Lung (tissue), 12 donors: ENCODE results near the gene NCR2. TPM values are rescaled to one million over a fixed set of nuclear protein-coding genes. Genes with fewer than 3 reads are reported as not detected.
A peak's percentile ranks its signal among the peaks of the same experiment; 100 is the strongest.

Experiments
- ATAC-seq: fragments of 200-7000 bp; cut with Tn5 transposase; one replicate; pipeline ENCODE4 v1.9.1; 2020; ENCODE audit warnings: moderate number of reproducible peaks; ENCODE audit not compliant: insufficient read depth, low FRiP score
- DNase-seq, 3 donors: peaks; one replicate each; pipeline ENCODE4 v3.0.0-alpha.2; 2013 to 2017
- H3K27ac ChIP-seq, 2 donors: one replicate each; pipeline ENCODE4 v1.5.1; 2013; ENCODE audit warnings: mild to moderate bottlenecking in 2 of 2, moderate library complexity in 2 of 2, control low read depth in 1 of 2, inconsistent platforms in 1 of 2, low read depth in 1 of 2, low read length in 1 of 2
- H3K27me3 ChIP-seq, 3 donors: one replicate each; pipeline ENCODE4 v1.5.1; 2013; ENCODE audit warnings: low read length in 2 of 3; ENCODE audit not compliant: control insufficient read depth in 3 of 3, insufficient read depth in 3 of 3
- H3K36me3 ChIP-seq, 4 donors: one replicate each; pipeline ENCODE4 v1.5.1; 2013; ENCODE audit warnings: low read length in 4 of 4, mild to moderate bottlenecking in 1 of 4, moderate library complexity in 1 of 4; ENCODE audit not compliant: control insufficient read depth in 4 of 4, insufficient read depth in 4 of 4
- H3K4me1 ChIP-seq, 5 donors: one replicate each; pipeline ENCODE4 v1.5.1; 2013; ENCODE audit warnings: low read length in 5 of 5, mild to moderate bottlenecking in 2 of 5, moderate library complexity in 1 of 5; ENCODE audit not compliant: control insufficient read depth in 5 of 5, insufficient read depth in 5 of 5
- H3K4me3 ChIP-seq: one replicate; pipeline ENCODE4 v1.5.1; 2013; ENCODE audit warnings: mild to moderate bottlenecking, control low read depth, moderate library complexity
- H3K9ac ChIP-seq, 2 donors: one replicate each; pipeline ENCODE4 v1.5.1; 2013; ENCODE audit warnings: low read length in 2 of 2, control low read depth in 1 of 2; ENCODE audit not compliant: insufficient read depth in 1 of 2
- H3K9me3 ChIP-seq, 4 donors: one replicate each; pipeline ENCODE4 v1.5.1; 2013; ENCODE audit warnings: low read length in 3 of 4, mild to moderate bottlenecking in 1 of 4, moderate library complexity in 1 of 4; ENCODE audit not compliant: control insufficient read depth in 4 of 4, insufficient read depth in 3 of 4
- CTCF ChIP-seq: IDR thresholded peaks from 2 replicates; pipeline ENCODE4 v1.5.1; 2012; ENCODE audit warnings: mild to moderate bottlenecking; ENCODE audit errors: control extremely low read depth, extremely low read depth
- WGBS, 2 donors: extraction: QIAGEN DNeasy Blood & Tissue Kit; methylation state at CpG; one replicate each; pipeline ENCODE4 v1.1.7; 2013; 5-methylcytosine and 5-hydroxymethylcytosine counted together
- polyA plus RNA-seq, 2 donors: library from polyadenylated mRNA; stranded (reverse); fragments of 200-250 nt; gene quantifications; one replicate each; pipeline ENCODE4 v1.2.1, GENCODE V29; 2013
- total RNA-seq, 2 donors: library from RNA; depleted of rRNA in 1 of 2; stranded (reverse); fragments of >200 nt in 1 of 2; gene quantifications; one replicate each; pipeline ENCODE4 v1.2.1, GENCODE V29; 2014 to 2021
- donor health status: control.
- donor health status: control.
- donor health status: Bipolar disorder and iron deficiency.
- donor health status: healthy.
- donor health status: DM: yes; HTN: yes; CAD: no.

NCR2 gene
- total and polyA plus RNA-seq, 4 donors: not detected

- Histone ChIP-seq H3K4me3 (no peak overlapping the region), H3K27ac (no peak overlapping the region), H3K9ac (no peak overlapping the region), H3K9me3 (no peaks in the 10 kb centered on the region), H3K36me3 (no peaks in the 10 kb centered on the region), H3K27me3 (peaks cover 8 to 82% (median 69%) of the 10 kb centered on the region in 3 donors), H3K4me1 (peaks cover 5 to 51% (median 16%) of the 10 kb centered on the region in 5 donors)
- 6 to 8% methylated on average over 22 of the region's 22 CpGs for WGBS, 2 donors
- ATAC-seq: no peak
- TF ChIP-seq CTCF: no peak
- DNase-seq: no peak
Observed at GRCh38 chr6:41373627-41373918, 38.2 kb downstream of the NCR2 start.

DNA sequence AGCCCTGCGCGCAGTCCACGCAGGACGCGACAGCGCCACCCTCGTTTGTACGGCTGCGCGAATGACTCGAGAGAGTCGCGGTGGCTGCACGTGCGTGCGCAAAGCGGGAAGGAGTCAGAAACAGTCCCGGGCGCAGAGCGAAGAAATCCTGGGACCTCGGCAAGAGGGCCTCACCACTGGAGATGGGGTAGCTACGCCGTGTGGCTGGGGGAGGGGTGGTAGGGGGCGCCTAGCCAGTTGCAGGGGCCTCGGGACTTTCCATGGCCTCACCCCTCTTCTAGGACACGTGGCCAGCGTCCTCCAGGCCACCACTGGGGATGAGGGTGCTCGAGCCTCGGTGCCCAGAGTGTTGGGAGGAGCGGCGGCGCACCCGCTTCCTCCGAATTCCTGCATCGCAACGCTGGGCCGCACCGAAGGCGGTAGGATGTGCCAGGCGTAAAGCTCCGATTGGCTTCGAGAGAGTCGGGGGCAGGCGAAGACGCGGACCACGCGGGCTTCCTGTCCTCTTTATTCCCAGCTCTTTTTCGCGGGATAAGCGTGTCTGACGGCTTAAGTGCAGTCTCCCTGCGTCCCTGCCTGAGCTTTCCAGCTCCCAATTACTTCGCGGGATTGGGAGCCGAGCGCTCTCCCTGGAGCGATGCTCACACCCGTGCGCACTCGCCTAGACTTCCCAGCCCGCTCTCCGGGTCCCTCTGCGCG lies 38.7 kb downstream of the NCR2 start:
- Histone ChIP-seq H3K27me3 (peaks cover 8 to 83% (median 68%) of the 10 kb centered on the region in 3 donors), H3K9me3 (no peaks in the 10 kb centered on the region), H3K27ac (no peak overlapping the region), H3K4me3 (no peak overlapping the region), H3K9ac (no peak overlapping the region), H3K4me1 (peaks cover 5 to 49% (median 16%) of the 10 kb centered on the region in 5 donors), H3K36me3 (no peaks in the 10 kb centered on the region)
- DNase-seq (peak; percentile 37 to 39 (median 37)), ATAC-seq (no peak)
- TF ChIP-seq CTCF: no peak
- 5 to 8% methylated on average over 65 of the region's 65 CpGs for WGBS, 2 donors

GRCh38 chr6:41374618-41375590 lies 39.5 kb downstream of the NCR2 start:
- Histone ChIP-seq H3K36me3 (no peaks in the 10 kb centered on the region), H3K9me3 (no peaks in the 10 kb centered on the region), H3K27ac (no peak overlapping the region), H3K4me1 (peaks cover 5 to 46% (median 16%) of the 10 kb centered on the region in 5 donors), H3K27me3 (peaks cover 6 to 81% (median 65%) of the 10 kb centered on the region in 3 donors), H3K9ac (no peak overlapping the region), H3K4me3 (no peak overlapping the region)
- 5 to 7% methylated on average over 46 of the region's 46 CpGs for WGBS, 2 donors
- no peak for TF ChIP-seq CTCF
- DNase-seq: peak in 2 of 3 donors; percentile 20 to 24
- ATAC-seq: no peak
